ENCODE data around the gene HSF4.
A peak's percentile ranks its signal among the peaks of the same experiment; 100 is the strongest.

The HSF4 gene

GRCh38 chr16:67174706-67175231 is 10.2 kb downstream of the HSF4 start:
- peak overlapping the region; percentile 77 for H3K4me3 ChIP-seq
- DNase-seq (ENCODE audit: low spot score) = no peak
- TF ChIP-seq CTCF (IDR thresholded peaks at IDR 0.05) = no peak
- H3K27ac ChIP-seq = peak overlapping the region; percentile 92 to 99

GRCh38 chr16:67176662-67177061 is 12.1 kb downstream of the HSF4 start:
- Histone ChIP-seq H3K4me3 (no peak overlapping the region), H3K27ac (no peak overlapping the region)
- no peak for TF ChIP-seq CTCF (IDR thresholded peaks at IDR 0.05)
- DNase-seq (ENCODE audit: low spot score) = no peak

GRCh38 chr16:67177743-67178699 is 13.5 kb downstream of the HSF4 start:
- no peak for DNase-seq (ENCODE audit: low spot score)
- peak overlapping the region; percentile 67 for H3K4me3 ChIP-seq
- peak overlapping the region in 1 of 2 donors; percentile 61 for H3K27ac ChIP-seq
- no peak for TF ChIP-seq CTCF (IDR thresholded peaks at IDR 0.05)

- H3K4me3 ChIP-seq = no peak overlapping the region
- no peak for DNase-seq (ENCODE audit: low spot score)
- no peak for TF ChIP-seq CTCF (IDR thresholded peaks at IDR 0.05)
- H3K27ac ChIP-seq = no peak overlapping the region
Observed at GRCh38 chr16:67179421-67180080, 15.0 kb downstream of the HSF4 start.

- no peak for DNase-seq (ENCODE audit: low spot score)
- H3K27ac ChIP-seq = no peak overlapping the region
- no peak overlapping the region for H3K4me3 ChIP-seq
- no peak for TF ChIP-seq CTCF (IDR thresholded peaks at IDR 0.05)
Observed at GRCh38 chr16:67180166-67180565, 15.6 kb downstream of the HSF4 start.

GRCh38 chr16:67181346-67181745 is 16.8 kb downstream of the HSF4 start:
- DNase-seq (ENCODE audit: low spot score) = no peak
- no peak overlapping the region for H3K4me3 ChIP-seq
- H3K27ac ChIP-seq = peak overlapping the region in 1 of 2 donors; percentile 61
- TF ChIP-seq CTCF (IDR thresholded peaks at IDR 0.05) = no peak

All from coronary artery (tissue), 2 donors.